Measurements from ENCODE around the gene GTSE1. TPM values are rescaled to one million over a fixed set of nuclear protein-coding genes. Genes with fewer than 3 reads are reported as not detected.
"Not testable (repeated sequence)": the region's sequence is repeated elsewhere in the genome, so short reads cannot be mapped to it uniquely, and the experiment has no call there.

GTSE1 gene
- total RNA-seq, 1 donor from 2014 or later: 7.2 TPM

DNA sequence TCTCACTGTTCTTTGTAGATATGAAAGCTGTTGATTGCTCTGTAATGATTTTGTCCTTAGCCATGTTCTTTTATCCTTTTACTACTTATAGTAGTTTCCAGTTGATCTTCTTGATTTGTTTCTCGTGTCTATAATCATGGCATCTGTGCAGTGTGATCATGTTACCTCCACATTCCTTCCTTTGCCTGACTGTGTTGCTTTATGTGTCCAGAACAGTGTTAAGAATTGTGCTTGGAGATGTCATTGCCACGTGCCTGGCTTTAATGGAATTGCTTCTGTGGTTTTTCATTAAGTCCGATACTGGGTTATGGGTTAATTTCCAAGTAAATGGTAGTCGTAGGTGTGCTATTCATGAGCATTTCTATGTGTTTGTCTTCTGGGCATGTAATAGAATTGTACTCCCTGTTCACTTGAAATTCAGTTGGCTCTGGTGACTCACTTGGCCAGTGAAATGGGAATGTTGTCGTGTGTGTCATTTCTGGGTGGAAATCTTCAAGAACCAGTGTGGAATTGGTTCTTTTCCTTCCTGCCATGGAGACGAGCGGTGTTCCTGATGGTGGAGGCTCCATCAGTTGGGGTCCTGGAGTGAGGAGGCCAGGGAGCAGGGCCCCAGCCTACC lies 6.8 kb downstream of the GTSE1 start:
- peaks cover 12% of the 10 kb centered on the region for H3K4me1 Mint-ChIP-seq (ENCODE audit: low read depth)
- H3K9me3 Mint-ChIP-seq (ENCODE audit: low read depth): no peaks in the 10 kb centered on the region
- no peak overlapping the region for H3K4me3 Mint-ChIP-seq (ENCODE audit: unreplicated experiment)
- peaks cover 1% of the 10 kb centered on the region for H3K36me3 Mint-ChIP-seq (ENCODE audit: low read depth)
- TF ChIP-seq, protein P1, sequence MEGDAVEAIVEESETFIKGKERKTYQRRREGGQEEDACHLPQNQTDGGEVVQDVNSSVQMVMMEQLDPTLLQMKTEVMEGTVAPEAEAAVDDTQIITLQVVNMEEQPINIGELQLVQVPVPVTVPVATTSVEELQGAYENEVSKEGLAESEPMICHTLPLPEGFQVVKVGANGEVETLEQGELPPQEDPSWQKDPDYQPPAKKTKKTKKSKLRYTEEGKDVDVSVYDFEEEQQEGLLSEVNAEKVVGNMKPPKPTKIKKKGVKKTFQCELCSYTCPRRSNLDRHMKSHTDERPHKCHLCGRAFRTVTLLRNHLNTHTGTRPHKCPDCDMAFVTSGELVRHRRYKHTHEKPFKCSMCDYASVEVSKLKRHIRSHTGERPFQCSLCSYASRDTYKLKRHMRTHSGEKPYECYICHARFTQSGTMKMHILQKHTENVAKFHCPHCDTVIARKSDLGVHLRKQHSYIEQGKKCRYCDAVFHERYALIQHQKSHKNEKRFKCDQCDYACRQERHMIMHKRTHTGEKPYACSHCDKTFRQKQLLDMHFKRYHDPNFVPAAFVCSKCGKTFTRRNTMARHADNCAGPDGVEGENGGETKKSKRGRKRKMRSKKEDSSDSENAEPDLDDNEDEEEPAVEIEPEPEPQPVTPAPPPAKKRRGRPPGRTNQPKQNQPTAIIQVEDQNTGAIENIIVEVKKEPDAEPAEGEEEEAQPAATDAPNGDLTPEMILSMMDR (IDR thresholded peaks at IDR 0.05): no peak
- H3K27ac Mint-ChIP-seq (ENCODE audit: unreplicated experiment): no peak overlapping the region
- no peaks in the 10 kb centered on the region for H3K27me3 Mint-ChIP-seq (ENCODE audit: low read depth)
- DNase-seq (ENCODE audit: low spot score): no peak

DNA sequence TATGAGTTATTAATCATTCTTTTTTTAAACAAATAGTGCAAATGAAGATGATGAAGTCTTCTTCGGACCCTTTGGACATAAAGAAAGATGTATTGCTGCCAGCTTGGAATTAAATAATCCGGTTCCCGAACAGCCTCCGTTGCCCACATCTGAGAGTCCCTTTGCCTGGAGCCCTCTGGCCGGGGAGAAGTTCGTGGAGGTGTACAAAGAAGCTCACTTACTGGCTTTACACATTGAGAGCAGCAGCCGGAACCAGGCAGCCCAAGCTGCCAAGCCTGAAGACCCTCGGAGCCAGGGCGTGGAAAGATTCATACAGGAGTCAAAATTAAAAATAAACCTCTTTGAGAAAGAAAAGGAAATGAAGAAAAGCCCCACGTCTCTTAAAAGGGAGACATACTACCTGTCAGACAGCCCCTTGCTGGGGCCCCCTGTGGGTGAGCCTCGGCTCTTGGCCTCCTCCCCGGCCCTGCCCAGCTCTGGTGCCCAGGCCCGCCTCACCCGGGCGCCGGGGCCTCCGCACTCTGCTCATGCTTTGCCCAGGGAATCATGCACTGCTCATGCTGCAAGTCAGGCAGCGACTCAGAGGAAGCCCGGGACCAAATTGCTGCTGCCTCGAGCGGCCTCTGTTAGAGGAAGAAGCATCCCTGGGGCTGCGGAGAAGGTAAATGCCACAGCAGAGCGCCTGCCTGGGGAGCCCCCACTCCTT lies 11.8 kb downstream of the GTSE1 start:
- TF ChIP-seq, protein P1 (IDR thresholded peaks at IDR 0.05): no peak
- DNase-seq (ENCODE audit: low spot score): no peak
- no peaks in the 10 kb centered on the region for H3K27me3 Mint-ChIP-seq (ENCODE audit: low read depth)
- peaks cover 4% of the 10 kb centered on the region for H3K4me1 Mint-ChIP-seq (ENCODE audit: low read depth)
- no peak overlapping the region for H3K27ac Mint-ChIP-seq (ENCODE audit: unreplicated experiment)
- no peak overlapping the region for H3K4me3 Mint-ChIP-seq (ENCODE audit: unreplicated experiment)
- no peaks in the 10 kb centered on the region for H3K36me3 Mint-ChIP-seq (ENCODE audit: low read depth)
- no peaks in the 10 kb centered on the region for H3K9me3 Mint-ChIP-seq (ENCODE audit: low read depth)

DNA sequence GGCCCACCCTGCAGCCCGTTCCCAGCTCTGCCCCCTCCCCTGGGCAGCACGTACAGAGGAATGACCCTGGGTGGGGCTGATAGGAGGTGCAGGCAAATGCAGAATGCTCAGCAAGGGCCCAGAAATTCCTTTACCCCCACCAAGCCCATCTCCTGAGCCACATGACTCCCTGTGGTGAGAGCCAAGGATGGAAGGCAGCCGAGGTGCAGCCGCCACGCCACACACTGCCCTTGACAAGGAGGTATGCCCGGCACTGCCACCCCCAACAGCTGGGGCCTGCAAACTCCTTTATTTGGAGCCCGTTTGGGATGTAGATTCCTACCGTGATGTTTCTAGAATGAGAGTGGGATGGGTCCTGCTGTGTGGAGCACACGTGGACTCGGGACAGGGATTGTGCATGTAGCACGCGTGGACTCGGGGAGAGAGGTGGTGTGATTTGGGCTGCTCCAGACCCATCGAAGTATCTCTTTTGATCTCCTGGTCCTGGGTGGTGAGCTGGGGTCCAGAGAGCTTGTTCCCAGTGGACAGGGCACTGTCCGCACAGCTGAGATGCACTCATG lies 12.9 kb downstream of the GTSE1 start:
- Mint-ChIP-seq H3K27me3 (ENCODE audit: low read depth) (no peaks in the 10 kb centered on the region), H3K9me3 (ENCODE audit: low read depth) (no peaks in the 10 kb centered on the region), H3K4me1 (ENCODE audit: low read depth) (no peaks in the 10 kb centered on the region), H3K4me3 (ENCODE audit: unreplicated experiment) (no peak overlapping the region), H3K27ac (ENCODE audit: unreplicated experiment) (no peak overlapping the region), H3K36me3 (ENCODE audit: low read depth) (no peaks in the 10 kb centered on the region)
- DNase-seq (ENCODE audit: low spot score): no peak
- TF ChIP-seq, protein P1 (IDR thresholded peaks at IDR 0.05): no peak

DNA sequence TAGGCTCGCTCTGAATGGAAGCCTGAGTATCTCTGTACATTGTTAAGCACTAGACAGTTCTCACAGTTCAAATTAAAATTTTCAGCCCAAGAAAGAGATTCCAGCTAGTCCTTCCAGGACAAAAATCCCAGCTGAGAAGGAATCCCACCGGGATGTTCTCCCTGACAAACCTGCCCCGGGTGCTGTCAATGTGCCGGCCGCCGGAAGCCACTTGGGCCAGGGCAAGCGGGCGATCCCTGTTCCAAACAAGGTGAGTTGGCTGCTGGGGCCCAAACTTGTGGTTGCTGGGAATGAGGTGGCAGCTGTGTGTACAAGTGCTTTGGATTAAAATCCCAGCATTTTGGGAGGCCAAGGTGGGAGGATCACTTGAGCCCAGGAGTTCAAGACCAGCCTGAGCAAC lies 15.4 kb downstream of the GTSE1 start:
- H3K9me3 Mint-ChIP-seq (ENCODE audit: low read depth): no peaks in the 10 kb centered on the region
- TF ChIP-seq, protein P1 (IDR thresholded peaks at IDR 0.05): no peak
- no peaks in the 10 kb centered on the region for H3K4me1 Mint-ChIP-seq (ENCODE audit: low read depth)
- no peak overlapping the region for H3K4me3 Mint-ChIP-seq (ENCODE audit: unreplicated experiment)
- no peak for DNase-seq (ENCODE audit: low spot score)
- no peaks in the 10 kb centered on the region for H3K36me3 Mint-ChIP-seq (ENCODE audit: low read depth)
- no peak overlapping the region for H3K27ac Mint-ChIP-seq (ENCODE audit: unreplicated experiment)
- no peaks in the 10 kb centered on the region for H3K27me3 Mint-ChIP-seq (ENCODE audit: low read depth)

DNA sequence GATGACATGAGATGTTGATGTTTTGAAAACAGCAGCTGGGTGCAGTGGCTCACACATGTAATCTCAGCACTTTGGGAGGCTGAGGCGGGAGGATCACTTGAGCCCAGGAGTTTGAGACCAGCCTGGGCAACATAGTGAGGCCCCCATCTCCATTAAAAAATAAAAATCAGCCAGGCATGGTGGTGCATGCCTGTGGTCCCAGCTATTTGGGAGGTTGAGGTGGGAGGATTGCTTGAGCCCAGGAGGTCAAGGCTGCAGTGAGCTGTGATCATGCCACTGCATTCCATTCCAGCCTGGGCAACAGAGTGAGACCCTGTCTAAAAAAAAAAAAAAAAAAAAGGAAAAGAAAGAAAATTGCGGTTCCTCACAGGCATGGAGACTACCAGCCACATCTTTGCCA lies 16.2 kb downstream of the GTSE1 start:
- not testable (repeated sequence) for DNase-seq (ENCODE audit: low spot score); H3K36me3 Mint-ChIP-seq (ENCODE audit: low read depth); H3K27me3 Mint-ChIP-seq (ENCODE audit: low read depth); H3K9me3 Mint-ChIP-seq (ENCODE audit: low read depth); H3K27ac Mint-ChIP-seq (ENCODE audit: unreplicated experiment); H3K4me3 Mint-ChIP-seq (ENCODE audit: unreplicated experiment); H3K4me1 Mint-ChIP-seq (ENCODE audit: low read depth)
